NCI-H2029 (cell line): ENCODE measurements around the gene RIPPLY1.
"Not testable (repeated sequence)": the region's sequence is repeated elsewhere in the genome, so short reads cannot be mapped to it uniquely, and the experiment has no call there.

ENCODE experiments used
- DNase-seq: peaks from one replicate; lab custom pipeline; 2025; lab: John Stamatoyannopoulos, UW

Gene RIPPLY1

GRCh38 chrX:106912864-106913263 lies 9.7 kb upstream of the RIPPLY1 start:
- DNase-seq = no peak

- DNase-seq = no peak
These were observed 3.2 kb upstream of the RIPPLY1 start for GRCh38 chrX:106906361-106906760.

DNA sequence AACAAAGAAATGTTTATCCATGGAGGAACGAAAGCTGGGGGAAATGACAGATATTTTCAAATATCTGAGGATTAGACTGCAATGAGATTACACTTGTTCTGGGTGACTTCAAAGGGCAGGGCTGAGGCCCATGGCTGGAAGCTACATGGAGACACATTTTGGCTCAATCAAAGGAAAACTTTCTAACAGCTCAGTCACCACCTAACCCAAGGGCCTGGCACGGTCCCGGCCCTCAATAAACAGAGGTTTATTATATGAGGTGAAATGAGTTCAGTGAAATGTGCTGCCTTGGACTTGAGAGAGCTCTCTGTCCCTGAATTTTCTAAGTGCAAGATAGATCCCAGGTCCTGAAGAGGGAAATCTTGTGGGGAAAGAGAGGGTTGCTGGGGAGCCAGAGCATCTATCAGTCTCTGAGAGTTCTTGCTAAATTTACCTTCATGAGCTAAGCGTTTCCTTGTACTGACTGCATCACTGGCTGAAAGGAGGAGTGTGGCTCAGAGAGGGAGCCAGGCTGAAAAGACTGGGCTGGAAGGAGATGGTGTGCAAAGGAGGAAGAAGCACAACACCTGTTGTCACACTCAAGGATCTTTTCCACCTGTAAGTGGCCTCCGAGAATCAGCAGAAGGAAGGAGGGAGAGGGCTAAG lies 2.0 kb upstream of the RIPPLY1 start:
- DNase-seq = no peak

- DNase-seq = no peak
These were observed 851 bp upstream of the RIPPLY1 start for GRCh38 chrX:106903856-106904528.

DNA sequence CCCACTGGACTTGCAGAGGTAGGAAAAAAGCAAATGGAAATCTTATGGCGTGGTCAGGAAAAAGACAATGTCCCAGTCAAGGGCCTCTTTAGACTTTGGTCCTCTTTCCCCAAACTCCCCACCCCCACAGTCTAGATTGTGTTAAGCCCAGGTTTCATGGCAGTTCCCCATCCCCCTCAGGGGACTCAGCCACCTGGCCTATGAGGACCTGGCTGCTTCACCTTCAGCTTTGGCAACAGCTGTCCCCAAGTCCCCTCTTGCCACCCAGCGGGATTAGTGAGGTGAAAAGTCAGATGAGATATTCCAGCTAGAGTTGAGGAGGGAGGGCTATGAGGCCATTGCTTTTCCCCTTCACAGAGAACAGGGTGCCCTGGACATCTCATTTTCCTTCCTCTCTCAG lies 457 bp downstream of the RIPPLY1 start:
- no peak for DNase-seq

DNA sequence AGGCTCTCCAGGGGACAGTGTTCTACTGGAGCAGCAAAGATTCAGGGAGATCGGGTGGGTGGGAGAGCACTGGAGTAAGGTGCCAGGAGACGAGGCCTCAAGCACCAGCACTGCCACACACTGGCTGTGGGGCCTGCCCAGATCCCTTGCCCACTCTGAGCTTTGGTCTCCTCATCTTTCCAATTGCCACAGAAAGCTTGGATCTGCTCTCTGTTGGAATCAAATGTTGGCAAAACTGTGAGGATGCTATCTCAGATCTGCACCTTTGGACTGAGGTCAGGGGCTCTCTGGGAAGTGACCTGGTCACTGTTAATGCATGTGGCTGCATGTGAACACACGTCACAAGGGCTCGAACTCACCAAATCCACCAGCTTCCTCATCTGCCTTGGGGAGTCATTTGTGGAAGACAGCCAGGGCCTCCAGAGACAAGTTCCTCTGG lies 1.3 kb downstream of the RIPPLY1 start:
- DNase-seq = no peak

GRCh38 chrX:106901341-106901740 lies 1.8 kb downstream of the RIPPLY1 start:
- DNase-seq = no peak

GRCh38 chrX:106899841-106900240 lies 3.3 kb downstream of the RIPPLY1 start:
- DNase-seq = no peak

DNA sequence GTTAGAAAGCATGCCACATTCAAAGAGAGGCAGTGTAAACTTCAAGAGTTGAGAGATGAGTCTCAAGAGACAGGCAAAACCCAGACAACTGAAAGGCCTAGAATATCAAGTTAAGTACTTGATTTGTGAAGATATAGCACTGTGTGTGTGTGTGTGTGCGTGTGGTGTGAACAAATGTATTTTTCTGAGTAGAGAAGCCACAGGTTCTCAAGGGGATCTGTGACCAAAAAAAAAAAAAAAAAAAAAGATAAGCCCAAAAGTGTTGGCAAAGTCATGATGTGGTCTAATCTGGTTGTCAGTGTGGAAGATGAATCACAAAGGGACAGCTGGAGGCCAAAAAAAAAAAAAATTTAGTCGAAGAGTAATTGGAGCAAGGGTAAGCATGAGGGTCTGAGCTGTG lies 3.9 kb downstream of the RIPPLY1 start:
- no peak for DNase-seq

- peak; percentile 45 for DNase-seq
These were observed 4.7 kb downstream of the RIPPLY1 start for GRCh38 chrX:106898462-106898861.

DNA sequence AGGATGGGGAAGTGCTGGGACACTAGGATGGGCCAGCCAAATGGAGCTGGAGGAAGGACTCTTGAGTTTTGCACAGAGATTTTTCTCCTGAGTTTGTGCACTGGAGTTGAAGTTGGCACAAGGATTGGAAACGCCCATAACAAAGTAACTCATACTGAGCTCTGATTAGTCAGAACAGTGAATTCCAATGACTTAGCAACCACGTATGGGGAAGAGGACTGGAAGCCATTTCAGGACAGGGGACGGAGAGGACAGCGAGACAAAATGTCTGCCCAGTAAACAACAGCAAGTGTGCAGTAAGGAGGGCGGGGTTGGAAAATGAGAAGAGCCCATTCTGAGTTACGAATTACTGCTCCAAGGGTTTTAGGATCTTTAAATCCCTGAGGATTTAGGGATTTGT lies 5.9 kb downstream of the RIPPLY1 start:
- no peak for DNase-seq

GRCh38 chrX:106894978-106895452 lies 8.1 kb downstream of the RIPPLY1 start:
- DNase-seq = no peak

GRCh38 chrX:106894392-106894909 lies 8.7 kb downstream of the RIPPLY1 start:
- DNase-seq = peak; percentile 34

DNA sequence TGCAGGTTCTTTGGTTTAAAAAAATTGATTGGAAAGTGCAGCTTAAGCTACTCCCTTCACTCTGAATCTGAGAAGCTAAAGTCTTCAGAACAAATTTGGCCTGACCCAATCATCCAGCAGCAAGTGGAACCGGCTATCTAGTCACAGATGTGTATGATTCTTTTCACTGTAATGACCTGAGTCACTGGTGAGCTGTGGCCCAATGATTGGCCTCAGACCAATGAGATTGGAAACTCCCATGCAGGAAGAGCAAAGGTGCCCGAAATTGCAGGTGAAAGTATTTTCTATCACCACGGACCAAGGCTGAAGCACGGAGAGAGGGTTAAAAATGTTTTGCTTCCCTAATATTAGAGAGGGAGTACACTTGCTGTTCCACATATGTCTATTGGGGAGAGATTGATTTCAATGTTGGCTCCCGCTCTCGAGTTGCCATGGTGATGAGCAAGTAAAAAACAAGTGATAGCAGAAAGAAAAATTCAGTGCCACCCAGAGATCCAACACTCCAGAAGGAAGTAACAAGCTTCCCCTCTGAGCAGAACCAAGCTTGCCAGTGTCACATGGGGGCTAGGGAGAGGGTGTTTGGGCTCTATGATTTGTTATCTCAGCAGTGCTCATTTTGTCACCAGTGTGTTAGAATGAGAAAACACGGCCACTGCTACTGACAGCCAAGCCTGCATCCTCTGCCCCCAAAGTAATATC lies 11.2 kb downstream of the RIPPLY1 start:
- no peak for DNase-seq

DNA sequence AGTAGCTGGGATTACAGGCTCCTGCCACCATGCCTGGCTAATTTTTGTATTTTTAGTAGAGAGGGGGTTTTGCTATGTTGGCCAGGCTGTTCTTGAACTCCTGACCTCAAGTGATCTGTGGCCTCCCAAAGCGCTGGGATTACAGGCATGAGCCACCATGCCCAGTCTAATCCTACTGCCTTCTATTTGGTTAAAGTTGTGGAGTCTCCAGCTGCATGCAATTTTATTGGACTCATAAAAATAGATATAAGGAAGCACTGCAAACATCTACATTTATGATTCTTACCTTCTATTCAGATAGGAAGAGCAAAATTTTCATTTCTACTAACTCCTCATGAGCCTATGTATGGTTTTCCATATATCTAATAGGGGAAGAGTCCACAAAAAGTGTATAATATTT lies 13.7 kb downstream of the RIPPLY1 start:
- DNase-seq = no peak

DNA sequence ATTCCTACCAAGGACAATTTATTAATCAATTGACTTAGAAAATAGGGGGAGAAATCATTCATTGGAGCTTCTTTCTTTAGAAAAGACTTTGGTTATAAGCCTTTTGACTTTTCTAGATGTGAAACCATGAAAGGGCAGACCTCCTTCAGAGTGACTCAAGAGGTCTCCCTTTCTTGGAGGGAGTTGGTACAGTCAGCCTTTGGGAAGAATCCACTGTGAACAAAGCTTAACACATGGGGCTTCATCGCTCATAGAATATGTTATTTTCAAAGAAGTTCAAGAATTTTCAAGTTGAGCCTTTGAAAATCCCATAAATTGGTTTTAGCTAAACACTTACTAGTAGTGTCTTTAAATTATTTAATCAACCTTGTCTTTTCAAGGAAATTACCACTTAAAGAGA lies 28.0 kb downstream of the RIPPLY1 start:
- DNase-seq = no peak

- DNase-seq = peak; percentile 6
These were observed 29.1 kb downstream of the RIPPLY1 start for GRCh38 chrX:106874075-106874474.

- DNase-seq = not testable (repeated sequence)
These were observed 30.3 kb downstream of the RIPPLY1 start for GRCh38 chrX:106872796-106873195.

GRCh38 chrX:106863697-106864096 lies 39.4 kb downstream of the RIPPLY1 start:
- DNase-seq = no peak

GRCh38 chrX:106862972-106863688 lies 40.0 kb downstream of the RIPPLY1 start:
- DNase-seq = no peak
